NCI-H1694 (cell line): ENCODE data around the gene RASGRF1.
"Not testable (repeated sequence)": the region's sequence is repeated elsewhere in the genome, so short reads cannot be mapped to it uniquely, and the experiment has no call there.

Experiments
- DNase-seq: peaks from one replicate; lab custom pipeline; 2025; lab: John Stamatoyannopoulos, UW

RASGRF1 gene

GRCh38 chr15:79090487-79091203 is at the start of gene RASGRF1:
RASGRF1 (minus strand) TSS chr15:79090780; CDS start chr15:79090498, 282 bp downstream.
- no peak for DNase-seq

GRCh38 chr15:79136434-79137046 is 46.0 kb upstream of the RASGRF1 start:
- no peak for DNase-seq

- DNase-seq: no peak
Measured at GRCh38 chr15:79133309-79133708, 42.7 kb upstream of the RASGRF1 start.

- no peak for DNase-seq
Measured at GRCh38 chr15:79132770-79133169, 42.2 kb upstream of the RASGRF1 start.

- no peak for DNase-seq
Measured at GRCh38 chr15:79132361-79132760, 41.8 kb upstream of the RASGRF1 start.

- DNase-seq: no peak
Measured at GRCh38 chr15:79130535-79131130, 40.1 kb upstream of the RASGRF1 start.

GRCh38 chr15:79129235-79129634 is 38.7 kb upstream of the RASGRF1 start:
- DNase-seq: no peak

- DNase-seq: no peak
Measured at GRCh38 chr15:79128556-79128955, 38.0 kb upstream of the RASGRF1 start.

GRCh38 chr15:79124388-79124787 is 33.8 kb upstream of the RASGRF1 start:
- no peak for DNase-seq

- DNase-seq: no peak
Measured at GRCh38 chr15:79122991-79123390, 32.4 kb upstream of the RASGRF1 start.

- no peak for DNase-seq
Measured at GRCh38 chr15:79122391-79122790, 31.8 kb upstream of the RASGRF1 start.

GRCh38 chr15:79121571-79121970 is 31.0 kb upstream of the RASGRF1 start:
- no peak for DNase-seq

- DNase-seq: no peak
Measured at GRCh38 chr15:79117442-79118204, 27.0 kb upstream of the RASGRF1 start.

- DNase-seq: no peak
Measured at GRCh38 chr15:79116771-79117170, 26.2 kb upstream of the RASGRF1 start.

GRCh38 chr15:79115986-79116665 is 25.5 kb upstream of the RASGRF1 start:
- no peak for DNase-seq

- DNase-seq: no peak
Measured at GRCh38 chr15:79113831-79114230, 23.3 kb upstream of the RASGRF1 start.

GRCh38 chr15:79111404-79111803 is 20.8 kb upstream of the RASGRF1 start:
- not testable (repeated sequence) for DNase-seq

- no peak for DNase-seq
Measured at GRCh38 chr15:79105141-79105540, 14.6 kb upstream of the RASGRF1 start.

GRCh38 chr15:79102595-79102994 is 12.0 kb upstream of the RASGRF1 start:
- no peak for DNase-seq

- no peak for DNase-seq
Measured at GRCh38 chr15:79101866-79102581, 11.4 kb upstream of the RASGRF1 start.

- no peak for DNase-seq
Measured at GRCh38 chr15:79099692-79100091, 9.1 kb upstream of the RASGRF1 start.
